ENCODE results near the gene CLTC.
"Not testable (repeated sequence)": the region's sequence is repeated elsewhere in the genome, so short reads cannot be mapped to it uniquely, and the experiment has no call there.

Gene CLTC

GRCh38 chr17:59634632-59635541, 15.2 kb downstream of the CLTC start:
- peak in 1 of 3 experiments; percentile 3 for DNase-seq

- DNase-seq = no peak
Observed at GRCh38 chr17:59637611-59638310, 18.1 kb downstream of the CLTC start.

- no peak for DNase-seq
Observed at GRCh38 chr17:59638553-59638952, 18.9 kb downstream of the CLTC start.

GRCh38 chr17:59641799-59642484, 22.2 kb downstream of the CLTC start:
- no peak for DNase-seq

GRCh38 chr17:59642565-59642964, 22.9 kb downstream of the CLTC start:
- no peak for DNase-seq

GRCh38 chr17:59643159-59644140, 23.8 kb downstream of the CLTC start:
- no peak for DNase-seq

- no peak for DNase-seq
Observed at GRCh38 chr17:59647288-59647687, 27.6 kb downstream of the CLTC start.

- no peak for DNase-seq
Observed at GRCh38 chr17:59649886-59650285, 30.2 kb downstream of the CLTC start.

GRCh38 chr17:59650642-59651041, 30.9 kb downstream of the CLTC start:
- DNase-seq = no peak

- DNase-seq = no peak
Observed at GRCh38 chr17:59651346-59651745, 31.7 kb downstream of the CLTC start.

GRCh38 chr17:59652119-59652518, 32.4 kb downstream of the CLTC start:
- no peak for DNase-seq

- DNase-seq = not testable (repeated sequence)
Observed at GRCh38 chr17:59656624-59657023, 36.9 kb downstream of the CLTC start.

- DNase-seq = peak in 1 of 3 experiments; percentile 60
Observed at GRCh38 chr17:59666235-59666634, 46.5 kb downstream of the CLTC start.

GRCh38 chr17:59668816-59669215, 49.1 kb downstream of the CLTC start:
- no peak for DNase-seq

GRCh38 chr17:59669411-59669810, 49.7 kb downstream of the CLTC start:
- no peak for DNase-seq

GRCh38 chr17:59669944-59670343, 50.2 kb downstream of the CLTC start:
- no peak for DNase-seq

GRCh38 chr17:59671386-59671785, 51.7 kb downstream of the CLTC start:
- DNase-seq = no peak

GRCh38 chr17:59675231-59675630, 55.5 kb downstream of the CLTC start:
- no peak for DNase-seq

GRCh38 chr17:59676716-59677115, 57.0 kb downstream of the CLTC start:
- DNase-seq = peak in 2 of 3 experiments; percentile 2 to 28

GRCh38 chr17:59678918-59679317, 59.2 kb downstream of the CLTC start:
- DNase-seq = no peak

GRCh38 chr17:59680314-59680713, 60.6 kb downstream of the CLTC start:
- DNase-seq = no peak

- no peak for DNase-seq
Observed at GRCh38 chr17:59683283-59683682, 63.6 kb downstream of the CLTC start.

All from NCI-H1417 (cell line).